ENCODE results near the gene OOSP3.
"Not testable (repeated sequence)": the region's sequence is repeated elsewhere in the genome, so short reads cannot be mapped to it uniquely, and the experiment has no call there.

DNA sequence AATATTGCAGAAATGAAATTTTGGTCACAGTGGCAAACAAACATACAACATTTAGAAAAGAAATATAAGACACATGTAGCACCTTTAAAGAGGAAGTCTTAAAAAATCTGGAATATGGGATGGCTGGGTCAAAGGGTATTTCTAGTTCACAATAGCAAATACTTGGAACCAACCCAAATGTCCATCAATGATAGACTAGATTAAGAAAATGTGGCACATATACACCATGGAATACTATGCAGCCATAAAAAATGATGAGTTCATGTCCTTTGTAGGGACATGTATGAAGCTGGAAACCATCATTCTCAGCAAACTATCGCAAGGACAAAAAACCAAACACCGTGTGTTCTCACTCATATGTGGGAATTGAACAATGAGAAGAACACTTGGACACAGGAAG is 25.0 kb downstream of the OOSP3 start:
- not testable (repeated sequence) for TF ChIP-seq POLR2A (IDR thresholded peaks at IDR 0.05)
- TF ChIP-seq, protein P1, sequence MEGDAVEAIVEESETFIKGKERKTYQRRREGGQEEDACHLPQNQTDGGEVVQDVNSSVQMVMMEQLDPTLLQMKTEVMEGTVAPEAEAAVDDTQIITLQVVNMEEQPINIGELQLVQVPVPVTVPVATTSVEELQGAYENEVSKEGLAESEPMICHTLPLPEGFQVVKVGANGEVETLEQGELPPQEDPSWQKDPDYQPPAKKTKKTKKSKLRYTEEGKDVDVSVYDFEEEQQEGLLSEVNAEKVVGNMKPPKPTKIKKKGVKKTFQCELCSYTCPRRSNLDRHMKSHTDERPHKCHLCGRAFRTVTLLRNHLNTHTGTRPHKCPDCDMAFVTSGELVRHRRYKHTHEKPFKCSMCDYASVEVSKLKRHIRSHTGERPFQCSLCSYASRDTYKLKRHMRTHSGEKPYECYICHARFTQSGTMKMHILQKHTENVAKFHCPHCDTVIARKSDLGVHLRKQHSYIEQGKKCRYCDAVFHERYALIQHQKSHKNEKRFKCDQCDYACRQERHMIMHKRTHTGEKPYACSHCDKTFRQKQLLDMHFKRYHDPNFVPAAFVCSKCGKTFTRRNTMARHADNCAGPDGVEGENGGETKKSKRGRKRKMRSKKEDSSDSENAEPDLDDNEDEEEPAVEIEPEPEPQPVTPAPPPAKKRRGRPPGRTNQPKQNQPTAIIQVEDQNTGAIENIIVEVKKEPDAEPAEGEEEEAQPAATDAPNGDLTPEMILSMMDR (IDR thresholded peaks at IDR 0.05): not testable (repeated sequence)

All from esophagus squamous epithelium (tissue), 4 donors.